ENCODE results near the gene RIMBP2.
"Not testable (repeated sequence)": the region's sequence is repeated elsewhere in the genome, so short reads cannot be mapped to it uniquely, and the experiment has no call there.

The RIMBP2 gene

GRCh38 chr12:130715998-130716968 is at the start of gene RIMBP2:
Gene RIMBP2, minus strand, starts transcription at chr12:130716299. Its CDS starts 237,286 bp downstream, at chr12:130479013.
- DNase-seq = peak; percentile 84

GRCh38 chr12:130765186-130765659 is 49.1 kb upstream of the RIMBP2 start:
- DNase-seq = peak; percentile 71

GRCh38 chr12:130764475-130765185 is 48.5 kb upstream of the RIMBP2 start:
- DNase-seq = peak; percentile 83

- peak; percentile 82 for DNase-seq
These were observed 48.0 kb upstream of the RIMBP2 start for GRCh38 chr12:130764073-130764472.

GRCh38 chr12:130762319-130762675 is 46.2 kb upstream of the RIMBP2 start:
- peak; percentile 64 for DNase-seq

- peak; percentile 90 for DNase-seq
These were observed 45.6 kb upstream of the RIMBP2 start for GRCh38 chr12:130761537-130762318.

GRCh38 chr12:130754234-130754901 is 38.3 kb upstream of the RIMBP2 start:
- DNase-seq = no peak

- DNase-seq = peak; percentile 80
These were observed 36.7 kb upstream of the RIMBP2 start for GRCh38 chr12:130752692-130753230.

- not testable (repeated sequence) for DNase-seq
These were observed 35.9 kb upstream of the RIMBP2 start for GRCh38 chr12:130752037-130752436.

GRCh38 chr12:130748786-130749185 is 32.7 kb upstream of the RIMBP2 start:
- no peak for DNase-seq

GRCh38 chr12:130747867-130748740 is 32.0 kb upstream of the RIMBP2 start:
- DNase-seq = peak; percentile 87

GRCh38 chr12:130746546-130746945 is 30.4 kb upstream of the RIMBP2 start:
- no peak for DNase-seq

GRCh38 chr12:130745921-130746320 is 29.8 kb upstream of the RIMBP2 start:
- no peak for DNase-seq

GRCh38 chr12:130744274-130744673 is 28.2 kb upstream of the RIMBP2 start:
- no peak for DNase-seq

- DNase-seq = no peak
These were observed 27.5 kb upstream of the RIMBP2 start for GRCh38 chr12:130743606-130744005.

GRCh38 chr12:130743176-130743575 is 27.1 kb upstream of the RIMBP2 start:
- DNase-seq = no peak

- DNase-seq = no peak
These were observed 26.6 kb upstream of the RIMBP2 start for GRCh38 chr12:130742716-130743115.

- no peak for DNase-seq
These were observed 26.0 kb upstream of the RIMBP2 start for GRCh38 chr12:130742112-130742511.

- no peak for DNase-seq
These were observed 23.5 kb upstream of the RIMBP2 start for GRCh38 chr12:130739571-130739970.

GRCh38 chr12:130738403-130738802 is 22.3 kb upstream of the RIMBP2 start:
- not testable (repeated sequence) for DNase-seq

- no peak for DNase-seq
These were observed 21.6 kb upstream of the RIMBP2 start for GRCh38 chr12:130737731-130738130.

All from DMS53 (cell line).